Epithelial cell of esophagus (primary cell): ENCODE results near the gene FBXW11.

Experiments
- DNase-seq: peaks from one replicate; pipeline ENCODE4 v3.0.0; 2010; ENCODE audit warnings: low read depth
- H3K4me3 ChIP-seq: 2 replicates; pipeline ENCODE4 v1.5.1; 2011; ENCODE audit warnings: mild to moderate bottlenecking, low read length, control low read depth
- TF ChIP-seq, protein P1 (sequence below): IDR thresholded peaks from 2 replicates; pipeline ENCODE4 v1.5.1; 2011; ENCODE audit warnings: low read depth, mild to moderate bottlenecking, low read length, control low read depth, inconsistent platforms; ENCODE audit not compliant: insufficient read depth; ENCODE audit errors: missing control alignments

The FBXW11 gene

DNA sequence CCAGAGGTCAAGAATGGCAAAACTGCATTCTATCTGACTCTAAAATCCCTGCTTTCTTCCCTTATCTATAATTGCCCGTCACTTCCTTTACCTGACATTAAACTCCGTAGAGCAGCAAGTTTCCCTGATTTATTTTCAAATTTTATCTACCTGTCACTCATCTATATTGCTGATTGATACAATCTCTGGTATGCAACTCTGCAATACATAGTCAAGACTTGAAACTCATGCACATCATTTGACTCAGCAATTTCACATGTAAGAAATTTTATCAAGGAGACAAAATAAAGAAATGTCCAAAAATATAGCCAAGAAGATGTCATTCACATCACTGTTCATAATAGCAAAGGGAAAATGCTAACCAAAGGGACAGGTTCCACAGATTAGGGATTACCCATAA lies 39.5 kb downstream of the FBXW11 start:
- no peak overlapping the region for H3K4me3 ChIP-seq
- TF ChIP-seq, protein P1, sequence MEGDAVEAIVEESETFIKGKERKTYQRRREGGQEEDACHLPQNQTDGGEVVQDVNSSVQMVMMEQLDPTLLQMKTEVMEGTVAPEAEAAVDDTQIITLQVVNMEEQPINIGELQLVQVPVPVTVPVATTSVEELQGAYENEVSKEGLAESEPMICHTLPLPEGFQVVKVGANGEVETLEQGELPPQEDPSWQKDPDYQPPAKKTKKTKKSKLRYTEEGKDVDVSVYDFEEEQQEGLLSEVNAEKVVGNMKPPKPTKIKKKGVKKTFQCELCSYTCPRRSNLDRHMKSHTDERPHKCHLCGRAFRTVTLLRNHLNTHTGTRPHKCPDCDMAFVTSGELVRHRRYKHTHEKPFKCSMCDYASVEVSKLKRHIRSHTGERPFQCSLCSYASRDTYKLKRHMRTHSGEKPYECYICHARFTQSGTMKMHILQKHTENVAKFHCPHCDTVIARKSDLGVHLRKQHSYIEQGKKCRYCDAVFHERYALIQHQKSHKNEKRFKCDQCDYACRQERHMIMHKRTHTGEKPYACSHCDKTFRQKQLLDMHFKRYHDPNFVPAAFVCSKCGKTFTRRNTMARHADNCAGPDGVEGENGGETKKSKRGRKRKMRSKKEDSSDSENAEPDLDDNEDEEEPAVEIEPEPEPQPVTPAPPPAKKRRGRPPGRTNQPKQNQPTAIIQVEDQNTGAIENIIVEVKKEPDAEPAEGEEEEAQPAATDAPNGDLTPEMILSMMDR: no peak
- DNase-seq: no peak

DNA sequence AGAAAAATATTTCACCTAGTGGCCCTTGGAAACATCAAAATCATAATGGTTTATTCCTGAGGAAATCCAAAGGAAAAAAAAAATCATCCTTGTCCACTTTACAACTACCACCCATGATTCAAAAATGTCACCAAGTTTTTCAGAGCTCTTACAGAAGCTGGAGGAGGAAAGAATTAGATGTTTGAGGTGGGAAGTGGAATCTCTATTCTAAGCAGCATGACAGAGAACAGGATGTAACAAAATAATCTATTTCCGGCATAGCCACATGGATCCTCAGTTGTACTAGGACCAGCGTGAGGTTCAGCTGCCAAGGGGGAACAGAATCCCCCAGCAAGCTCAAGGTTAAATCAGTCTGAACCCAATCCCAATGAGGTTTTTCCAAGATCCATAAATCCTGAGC lies 40.2 kb downstream of the FBXW11 start:
- no peak for DNase-seq
- no peak overlapping the region for H3K4me3 ChIP-seq
- TF ChIP-seq, protein P1: no peak

DNA sequence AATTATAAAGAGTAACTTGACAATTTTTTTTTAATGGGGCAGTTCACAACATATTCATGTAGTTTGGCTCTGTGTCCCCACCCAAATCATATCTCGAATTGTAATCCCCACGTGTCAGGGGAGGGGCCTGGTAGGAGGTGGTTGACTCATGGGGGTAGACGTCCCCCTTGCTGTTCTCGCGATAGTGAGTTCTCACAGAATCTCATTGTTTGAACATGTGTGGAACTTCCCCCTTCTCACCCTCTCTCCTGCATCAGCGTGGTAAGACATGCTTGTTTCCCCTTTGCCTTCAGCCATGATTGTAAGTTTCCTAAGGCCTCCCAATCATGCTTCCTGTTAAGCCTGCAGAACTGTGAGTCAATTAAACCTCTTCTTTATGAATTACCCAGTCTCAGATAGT lies 40.7 kb downstream of the FBXW11 start:
- H3K4me3 ChIP-seq: no peak overlapping the region
- no peak for DNase-seq
- TF ChIP-seq, protein P1: no peak

DNA sequence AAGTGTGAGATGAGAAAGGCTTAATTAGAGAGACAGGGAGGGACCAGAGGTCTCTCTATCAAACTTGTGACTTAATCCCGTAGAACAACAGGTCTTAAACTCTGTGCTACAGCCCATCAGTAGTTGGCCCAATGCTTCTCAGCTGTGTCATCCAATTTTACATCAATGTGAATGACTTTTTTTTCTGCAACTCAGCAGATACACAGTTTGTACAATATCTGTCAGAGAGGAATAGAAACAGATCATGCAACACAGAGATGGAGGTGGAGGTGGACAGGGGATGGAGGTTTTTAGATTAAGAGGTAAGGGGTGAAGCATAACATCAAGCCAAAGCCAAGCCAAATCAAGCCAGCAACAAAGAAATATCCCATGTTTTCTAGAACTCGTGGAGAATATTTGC lies 43.0 kb downstream of the FBXW11 start:
- TF ChIP-seq, protein P1: no peak
- H3K4me3 ChIP-seq: no peak overlapping the region
- no peak for DNase-seq

DNA sequence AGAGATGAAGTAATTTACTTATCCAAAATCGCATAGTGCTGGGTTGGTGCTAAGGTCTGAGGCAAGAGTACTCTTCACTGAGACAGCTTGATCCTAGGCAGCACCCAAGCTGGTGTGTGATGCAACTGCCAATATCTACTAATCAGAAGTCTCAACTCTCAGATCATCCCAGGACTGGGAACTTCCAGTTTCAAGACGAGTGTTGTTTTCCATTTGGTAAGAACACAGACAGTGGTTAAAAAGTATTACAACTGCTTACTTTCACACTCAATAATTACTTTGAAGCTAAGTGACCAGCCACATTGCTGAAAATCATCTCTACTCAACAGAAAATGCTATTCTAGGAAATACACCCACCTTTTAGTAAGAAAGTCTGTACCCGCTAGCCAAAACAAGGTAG lies 45.3 kb downstream of the FBXW11 start:
- TF ChIP-seq, protein P1: no peak
- DNase-seq: no peak
- no peak overlapping the region for H3K4me3 ChIP-seq

DNA sequence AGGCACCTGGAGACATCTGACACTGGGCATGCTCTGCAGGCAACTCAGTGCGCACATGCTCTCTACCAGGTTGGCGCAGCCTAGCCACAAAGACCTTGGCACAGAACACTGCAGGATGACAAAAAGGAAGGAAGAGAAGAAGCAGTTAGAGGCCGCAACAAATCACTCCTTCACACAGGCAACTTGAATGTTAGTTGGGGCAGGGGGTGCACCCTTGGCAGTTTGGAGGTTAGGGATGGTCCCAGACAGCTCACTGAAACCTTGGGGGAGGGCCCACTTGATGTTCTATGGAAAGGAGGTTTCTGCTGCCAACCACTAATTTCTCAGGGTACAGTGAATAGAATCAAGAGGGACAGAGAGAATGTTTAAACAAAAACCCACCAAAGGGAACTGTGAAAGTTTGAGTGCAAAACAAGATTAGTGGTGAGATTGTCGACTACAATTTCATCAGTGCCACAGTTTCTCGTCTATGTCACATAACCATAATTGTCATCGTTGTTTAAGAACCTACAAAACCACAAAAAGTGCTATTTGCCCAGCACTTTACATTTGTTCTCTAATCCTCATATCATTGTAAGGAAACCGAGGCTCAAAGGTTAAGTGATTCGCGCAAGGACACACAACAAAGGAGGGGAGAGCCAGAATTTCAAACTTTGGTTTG lies 48.7 kb downstream of the FBXW11 start:
- TF ChIP-seq, protein P1: no peak
- DNase-seq: no peak
- no peak overlapping the region for H3K4me3 ChIP-seq

DNA sequence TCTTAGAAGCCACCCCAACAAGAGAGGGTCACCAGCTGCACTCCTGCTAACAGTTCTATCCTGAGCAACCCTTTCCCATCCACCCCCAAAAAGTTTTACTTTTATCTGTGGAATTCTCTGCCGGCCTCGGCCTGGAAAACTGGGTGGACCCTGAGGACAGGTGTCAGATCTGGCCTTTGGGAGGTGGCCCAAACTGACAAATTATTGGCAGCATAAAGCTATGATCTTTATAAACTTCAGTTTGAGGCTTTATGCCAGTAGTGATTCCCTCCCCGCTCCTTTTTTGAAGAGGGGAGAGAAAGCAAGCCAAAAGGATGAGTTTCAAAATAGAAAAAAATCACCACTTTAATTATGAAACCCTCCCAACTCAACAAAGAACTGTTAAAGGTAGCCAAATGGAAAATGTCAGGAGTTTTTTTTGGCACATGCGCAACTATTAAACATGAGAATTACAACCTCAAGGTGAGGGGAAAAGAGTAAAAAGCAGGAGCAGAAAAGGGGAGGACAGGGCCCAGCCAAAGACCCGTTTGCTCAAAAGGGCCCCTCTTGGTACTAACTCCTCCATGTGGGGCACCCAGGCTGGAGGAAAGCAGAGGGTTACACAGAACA lies 49.4 kb downstream of the FBXW11 start:
- H3K4me3 ChIP-seq: no peak overlapping the region
- no peak for DNase-seq
- TF ChIP-seq, protein P1: no peak
